DND-41 (cell line): ENCODE results near the gene DNAH3.

ENCODE experiments used
- CTCF ChIP-seq: IDR thresholded peaks from 2 replicates; pipeline ENCODE4 v1.5.1; 2012; ENCODE audit warnings: borderline replicate concordance, low read length, moderate library complexity, mild to moderate bottlenecking; ENCODE audit not compliant: poor library complexity, severe bottlenecking; ENCODE audit errors: extremely low read depth
- EZH2 ChIP-seq: IDR thresholded peaks from 3 replicates; pipeline ENCODE4 v1.6.1; 2012; ENCODE audit warnings: borderline replicate concordance, low read depth, mild to moderate bottlenecking, moderate library complexity, low read length, inconsistent platforms; ENCODE audit not compliant: severe bottlenecking

- no peak for TF ChIP-seq CTCF
- TF ChIP-seq EZH2, result no peak
Measured at GRCh38 chr16:21117567-21117966, 33.1 kb downstream of the DNAH3 start.
